Uterus (tissue), 4 donors: ENCODE data around the gene DOP1A. TPM values are rescaled to one million over a fixed set of nuclear protein-coding genes. Genes with fewer than 3 reads are reported as not detected.

Source experiments
- DNase-seq, 2 donors: peaks; one replicate each; pipeline ENCODE4 v3.0.0-alpha.2; 2019 to 2020
- H3K27ac ChIP-seq, 2 donors: fragments of 200-600 bp; sonication (generic); 1 replicate in 1 of 2; 2 replicates in 1 of 2; pipeline ENCODE4 v1.5.1; 2016 to 2018
- H3K27me3 ChIP-seq, 2 donors: fragments of 200-600 bp; sonication (generic); one replicate each; pipeline ENCODE4 v1.5.1; 2018 to 2019; ENCODE audit warnings: control low read depth in 1 of 2
- H3K36me3 ChIP-seq, 2 donors: fragments of 200-600 bp; sonication (generic); one replicate each; pipeline ENCODE4 v1.5.1; 2019; ENCODE audit warnings: control low read depth in 1 of 2
- H3K4me1 ChIP-seq, 2 donors: fragments of 200-600 bp; sonication (generic); one replicate each; pipeline ENCODE4 v1.5.1; 2018 to 2019; ENCODE audit warnings: control low read depth in 1 of 2
- H3K4me3 ChIP-seq, 2 donors: fragments of 200-600 bp; sonication (generic); 1 replicate in 1 of 2; 2 replicates in 1 of 2; pipeline ENCODE4 v1.5.1; 2018 to 2019; ENCODE audit warnings: mild to moderate bottlenecking in 1 of 2
- H3K9me3 ChIP-seq, 2 donors: fragments of 200-600 bp; sonication (generic); one replicate each; pipeline ENCODE4 v1.5.1; 2019; ENCODE audit warnings: control low read depth in 1 of 2
- POLR2A ChIP-seq, 2 donors: fragments of 450-650 bp; IDR thresholded peaks; one replicate each; pipeline ENCODE4 v1.6.1; 2016; ENCODE audit warnings: antibody characterized with exemption in 2 of 2, mild to moderate bottlenecking in 1 of 2, moderate library complexity in 1 of 2
- intact Hi-C: fragments of 100-400 bp; cut with DNase I; formaldehyde crosslinking; loops from one replicate; pipeline ENCODE4 v1.15.1; 2023; ENCODE audit warnings: low total_unique reads
- total RNA-seq, 4 donors: library from RNA; depleted of rRNA in 3 of 4; stranded (reverse); fragments of >200 nt in 3 of 4; gene quantifications; one replicate each; pipeline versions ENCODE4 v1.1.0 to v1.2.4, GENCODE V29; 2014 to 2023
- TF ChIP-seq, protein P1 (sequence below), 4 experiments: fragments of 200-600 bp in 2 of 4; fragments of 450-650 bp in 2 of 4; sonication (generic) in 2 of 4; IDR thresholded peaks; one replicate each; pipeline ENCODE4 v1.5.1; 2016 to 2019; ENCODE audit warnings: antibody characterized with exemption in 4 of 4, mild to moderate bottlenecking in 2 of 4, moderate library complexity in 1 of 4
- donor health status: DM: yes; HTN: yes; CAD: no.

The DOP1A gene
- total RNA-seq, 4 donors from 2014 or later = 12.9 to 88.8 (median 31.7) TPM

DNA sequence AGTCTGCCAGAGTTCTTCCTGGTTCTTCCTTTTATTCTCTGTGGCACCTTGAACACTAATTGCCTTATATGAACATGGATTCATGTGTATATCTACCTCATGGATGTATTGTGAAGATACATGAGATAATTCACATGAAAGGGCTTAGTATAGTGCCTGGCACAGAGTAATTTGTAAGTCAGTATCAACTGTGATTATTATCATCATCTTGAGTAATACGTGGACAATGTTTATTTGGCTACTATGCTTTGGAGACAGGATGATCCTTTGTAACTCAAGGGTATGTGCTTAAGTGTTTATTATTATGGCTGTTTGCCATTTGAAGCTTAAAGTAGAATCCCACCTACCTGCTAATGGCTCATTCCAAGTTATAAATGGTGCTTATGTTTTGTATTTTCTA, 16.0 kb downstream of the DOP1A start:
- H3K4me1 ChIP-seq = no peaks in the 10 kb centered on the region
- H3K9me3 ChIP-seq = no peaks in the 10 kb centered on the region
- H3K4me3 ChIP-seq = no peak overlapping the region
- no peaks in the 10 kb centered on the region for H3K27me3 ChIP-seq
- intact Hi-C loops = no loop called here
- H3K27ac ChIP-seq = no peak overlapping the region
- no peak for DNase-seq
- no peak for TF ChIP-seq POLR2A (IDR thresholded peaks at IDR 0.05)
- TF ChIP-seq, protein P1, sequence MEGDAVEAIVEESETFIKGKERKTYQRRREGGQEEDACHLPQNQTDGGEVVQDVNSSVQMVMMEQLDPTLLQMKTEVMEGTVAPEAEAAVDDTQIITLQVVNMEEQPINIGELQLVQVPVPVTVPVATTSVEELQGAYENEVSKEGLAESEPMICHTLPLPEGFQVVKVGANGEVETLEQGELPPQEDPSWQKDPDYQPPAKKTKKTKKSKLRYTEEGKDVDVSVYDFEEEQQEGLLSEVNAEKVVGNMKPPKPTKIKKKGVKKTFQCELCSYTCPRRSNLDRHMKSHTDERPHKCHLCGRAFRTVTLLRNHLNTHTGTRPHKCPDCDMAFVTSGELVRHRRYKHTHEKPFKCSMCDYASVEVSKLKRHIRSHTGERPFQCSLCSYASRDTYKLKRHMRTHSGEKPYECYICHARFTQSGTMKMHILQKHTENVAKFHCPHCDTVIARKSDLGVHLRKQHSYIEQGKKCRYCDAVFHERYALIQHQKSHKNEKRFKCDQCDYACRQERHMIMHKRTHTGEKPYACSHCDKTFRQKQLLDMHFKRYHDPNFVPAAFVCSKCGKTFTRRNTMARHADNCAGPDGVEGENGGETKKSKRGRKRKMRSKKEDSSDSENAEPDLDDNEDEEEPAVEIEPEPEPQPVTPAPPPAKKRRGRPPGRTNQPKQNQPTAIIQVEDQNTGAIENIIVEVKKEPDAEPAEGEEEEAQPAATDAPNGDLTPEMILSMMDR (IDR thresholded peaks at IDR 0.05) = no peak
- H3K36me3 ChIP-seq = peaks cover 0 to 4% of the 10 kb centered on the region in 2 donors

DNA sequence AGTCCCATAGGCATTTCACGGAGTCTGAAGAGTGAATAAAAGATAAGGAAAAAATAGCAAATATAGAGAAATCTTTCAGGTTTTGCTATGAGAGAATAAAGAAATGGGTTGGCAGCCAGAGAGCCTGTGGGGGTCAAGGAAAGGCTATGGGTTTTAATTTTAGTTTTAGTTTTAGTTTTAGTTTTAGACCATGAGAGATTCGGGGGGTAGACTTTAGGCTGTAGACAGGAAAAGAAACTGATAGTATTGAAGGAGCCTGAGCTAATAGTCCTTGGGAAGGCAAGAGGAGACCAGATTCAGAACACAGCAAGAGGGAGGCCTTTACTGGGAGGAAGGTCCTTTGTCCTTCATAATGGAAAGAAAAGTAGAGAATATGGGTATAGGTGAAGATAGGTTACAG, 19.3 kb downstream of the DOP1A start:
- TF ChIP-seq, protein P1 (IDR thresholded peaks at IDR 0.05) = no peak
- no peak for TF ChIP-seq POLR2A (IDR thresholded peaks at IDR 0.05)
- H3K36me3 ChIP-seq = no peaks in the 10 kb centered on the region
- H3K9me3 ChIP-seq = no peaks in the 10 kb centered on the region
- H3K4me3 ChIP-seq = no peak overlapping the region
- no peak overlapping the region for H3K27ac ChIP-seq
- intact Hi-C loops = no loop called here
- DNase-seq = no peak
- H3K27me3 ChIP-seq = no peaks in the 10 kb centered on the region
- no peaks in the 10 kb centered on the region for H3K4me1 ChIP-seq

DNA sequence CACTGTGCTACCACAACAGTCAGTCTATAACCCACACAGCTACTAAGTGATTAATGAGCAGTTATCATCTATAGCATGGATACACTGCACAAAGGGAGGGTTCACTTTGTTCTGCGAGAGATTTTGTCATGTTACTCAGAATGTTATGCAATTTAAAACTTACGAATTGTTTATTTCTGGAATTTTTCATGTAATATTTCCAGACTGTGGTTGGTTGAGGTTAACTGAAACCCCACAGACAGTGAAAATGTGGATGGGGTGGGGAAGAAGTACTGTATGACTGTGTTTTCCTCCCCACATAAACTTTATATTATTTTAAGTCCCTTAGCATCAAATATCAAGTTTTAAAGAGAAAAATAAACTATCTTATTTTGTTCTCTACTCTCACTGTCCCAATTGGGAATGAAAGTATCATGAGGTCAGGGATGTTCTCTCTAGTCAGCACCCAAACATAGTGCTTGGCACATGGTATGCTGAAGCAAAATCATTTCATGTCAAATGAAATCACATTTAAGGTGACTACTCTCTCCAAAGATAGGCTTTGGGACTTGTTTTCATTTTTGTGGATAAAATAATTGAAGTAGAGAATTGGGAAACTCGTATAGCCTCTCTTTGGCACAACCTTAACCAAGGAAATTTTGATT, 25.4 kb downstream of the DOP1A start:
- Histone ChIP-seq H3K36me3 (no peaks in the 10 kb centered on the region), H3K4me3 (no peak overlapping the region), H3K27me3 (no peaks in the 10 kb centered on the region), H3K9me3 (no peaks in the 10 kb centered on the region), H3K4me1 (no peaks in the 10 kb centered on the region), H3K27ac (no peak overlapping the region)
- no peak for DNase-seq
- TF ChIP-seq, protein P1 (IDR thresholded peaks at IDR 0.05) = no peak
- no peak for TF ChIP-seq POLR2A (IDR thresholded peaks at IDR 0.05)
- intact Hi-C loops = no loop called here

DNA sequence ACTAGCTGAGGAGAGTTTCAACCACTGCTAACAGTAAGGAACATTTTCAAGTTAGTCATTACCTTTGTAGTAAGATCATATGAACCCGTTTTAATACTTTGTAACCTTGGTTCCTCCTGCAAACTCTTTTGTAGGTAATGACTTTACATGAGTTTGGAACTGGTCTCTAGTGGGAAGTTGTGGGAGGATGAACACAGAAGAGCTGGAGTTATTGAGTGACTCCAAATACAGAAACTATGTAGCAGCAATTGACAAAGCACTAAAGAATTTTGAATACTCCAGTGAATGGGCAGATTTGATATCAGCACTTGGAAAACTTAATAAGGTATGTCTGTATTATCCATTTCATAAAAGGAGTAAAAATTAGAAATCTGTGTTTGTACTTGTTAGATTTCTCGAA, 29.3 kb downstream of the DOP1A start:
- Histone ChIP-seq H3K4me3 (no peak overlapping the region), H3K27me3 (no peaks in the 10 kb centered on the region), H3K36me3 (no peaks in the 10 kb centered on the region), H3K4me1 (no peaks in the 10 kb centered on the region), H3K9me3 (no peaks in the 10 kb centered on the region), H3K27ac (peak overlapping the region in 1 of 2 donors; percentile 45)
- intact Hi-C loops = no loop called here
- no peak for TF ChIP-seq POLR2A (IDR thresholded peaks at IDR 0.05)
- TF ChIP-seq, protein P1 (IDR thresholded peaks at IDR 0.05) = no peak
- DNase-seq = no peak

DNA sequence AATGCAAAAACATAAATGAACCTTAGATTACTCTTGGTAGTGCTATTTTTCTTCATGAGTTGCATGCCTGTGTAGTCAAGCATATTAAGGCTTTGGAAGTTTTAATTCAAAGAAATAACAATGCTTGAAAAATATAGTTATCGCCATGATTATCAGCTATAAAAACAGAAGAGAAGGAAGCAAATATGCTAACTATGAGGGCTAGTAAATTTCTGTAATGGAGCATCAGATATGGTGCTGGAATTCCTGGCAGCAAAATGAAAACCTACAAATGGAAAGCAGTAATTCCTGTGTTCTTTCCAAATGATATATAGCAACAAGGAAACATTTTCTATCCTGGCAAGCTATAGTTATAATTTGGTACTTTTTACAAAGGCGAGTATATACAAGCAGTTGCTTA, 29.7 kb downstream of the DOP1A start:
- intact Hi-C loops = no loop called here
- H3K4me1 ChIP-seq = no peaks in the 10 kb centered on the region
- peak overlapping the region in 1 of 2 donors; percentile 45 for H3K27ac ChIP-seq
- no peak for DNase-seq
- H3K9me3 ChIP-seq = no peaks in the 10 kb centered on the region
- no peaks in the 10 kb centered on the region for H3K27me3 ChIP-seq
- H3K36me3 ChIP-seq = no peaks in the 10 kb centered on the region
- H3K4me3 ChIP-seq = no peak overlapping the region
- TF ChIP-seq, protein P1 (IDR thresholded peaks at IDR 0.05) = no peak
- TF ChIP-seq POLR2A (IDR thresholded peaks at IDR 0.05) = no peak
